Subcutaneous adipose tissue (tissue), 4 donors: ENCODE data around the gene MAP3K5. TPM values are rescaled to one million over a fixed set of nuclear protein-coding genes. Genes with fewer than 3 reads are reported as not detected.

ENCODE experiments used
- total RNA-seq, 4 donors: library from RNA; depleted of rRNA; stranded (reverse); fragments of >200 nt; gene quantifications; one replicate each; pipeline ENCODE4 v1.1.0, GENCODE V29; 2016
- TF ChIP-seq, protein P1 (sequence below): fragments of 450-650 bp; IDR thresholded peaks from one replicate; pipeline ENCODE4 v1.5.1; 2016; ENCODE audit warnings: low read depth, mild to moderate bottlenecking, control low read depth, antibody characterized with exemption, moderate library complexity

The MAP3K5 gene
- total RNA-seq, 4 donors from 2014 or later: 20.9 to 44.0 (median 37.1) TPM

DNA sequence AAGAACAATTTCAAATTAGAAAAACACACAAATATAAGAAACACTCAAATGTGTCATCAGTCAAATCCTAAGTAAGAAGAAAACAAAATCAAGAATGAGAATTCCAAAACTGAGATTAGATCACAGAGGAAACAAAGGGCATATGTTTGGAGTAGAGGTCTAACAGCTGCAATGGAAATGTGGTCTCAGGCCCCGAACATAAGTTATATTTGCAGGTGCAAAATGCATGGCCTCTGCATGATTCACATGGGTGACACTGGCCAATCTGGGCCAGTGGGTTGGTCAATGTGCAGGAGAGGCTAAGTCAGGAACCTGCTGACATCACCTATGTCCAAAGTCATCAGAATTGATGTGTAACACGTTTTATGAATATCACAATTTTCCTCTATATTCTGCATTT is 133.6 kb downstream of the MAP3K5 start:
- TF ChIP-seq, protein P1, sequence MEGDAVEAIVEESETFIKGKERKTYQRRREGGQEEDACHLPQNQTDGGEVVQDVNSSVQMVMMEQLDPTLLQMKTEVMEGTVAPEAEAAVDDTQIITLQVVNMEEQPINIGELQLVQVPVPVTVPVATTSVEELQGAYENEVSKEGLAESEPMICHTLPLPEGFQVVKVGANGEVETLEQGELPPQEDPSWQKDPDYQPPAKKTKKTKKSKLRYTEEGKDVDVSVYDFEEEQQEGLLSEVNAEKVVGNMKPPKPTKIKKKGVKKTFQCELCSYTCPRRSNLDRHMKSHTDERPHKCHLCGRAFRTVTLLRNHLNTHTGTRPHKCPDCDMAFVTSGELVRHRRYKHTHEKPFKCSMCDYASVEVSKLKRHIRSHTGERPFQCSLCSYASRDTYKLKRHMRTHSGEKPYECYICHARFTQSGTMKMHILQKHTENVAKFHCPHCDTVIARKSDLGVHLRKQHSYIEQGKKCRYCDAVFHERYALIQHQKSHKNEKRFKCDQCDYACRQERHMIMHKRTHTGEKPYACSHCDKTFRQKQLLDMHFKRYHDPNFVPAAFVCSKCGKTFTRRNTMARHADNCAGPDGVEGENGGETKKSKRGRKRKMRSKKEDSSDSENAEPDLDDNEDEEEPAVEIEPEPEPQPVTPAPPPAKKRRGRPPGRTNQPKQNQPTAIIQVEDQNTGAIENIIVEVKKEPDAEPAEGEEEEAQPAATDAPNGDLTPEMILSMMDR: no peak

DNA sequence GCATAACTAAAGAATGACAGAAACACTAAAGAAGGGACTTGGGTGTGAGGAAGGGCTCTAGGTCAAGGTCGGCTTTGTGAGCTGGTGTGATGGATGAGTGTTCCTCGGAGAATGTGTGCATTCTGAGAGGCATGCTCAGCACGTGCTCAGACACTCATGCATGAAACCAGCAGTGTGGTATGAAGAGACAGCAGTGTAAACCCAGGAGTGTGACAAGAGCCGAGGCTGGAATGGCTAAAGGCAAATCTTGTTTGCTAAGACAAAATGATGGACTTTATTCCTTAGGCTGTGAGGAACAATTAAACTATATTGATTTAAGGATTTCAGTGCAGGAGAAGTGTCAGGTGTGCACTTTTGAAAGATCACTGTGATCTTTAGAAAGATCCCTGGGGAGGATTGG is 134.6 kb downstream of the MAP3K5 start:
- TF ChIP-seq, protein P1: no peak

DNA sequence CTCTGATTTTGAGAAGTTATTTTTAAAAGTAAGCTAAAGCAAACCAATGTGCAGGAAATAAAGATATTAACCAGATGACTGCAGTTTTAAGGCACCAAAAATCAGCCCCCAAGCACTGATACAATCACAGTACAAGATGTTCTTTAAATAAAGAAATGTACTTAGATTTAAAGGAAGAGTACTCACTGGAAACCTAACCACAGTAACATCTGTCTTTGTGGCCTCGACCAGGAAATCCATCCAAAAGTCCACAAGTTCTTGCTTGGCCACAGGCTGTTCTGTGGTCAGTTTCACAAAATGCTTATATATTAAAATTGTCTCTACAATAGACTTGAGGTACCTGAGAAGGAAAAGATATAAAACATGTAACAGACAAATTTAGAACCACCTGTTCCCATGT is 136.2 kb downstream of the MAP3K5 start:
- TF ChIP-seq, protein P1: no peak

DNA sequence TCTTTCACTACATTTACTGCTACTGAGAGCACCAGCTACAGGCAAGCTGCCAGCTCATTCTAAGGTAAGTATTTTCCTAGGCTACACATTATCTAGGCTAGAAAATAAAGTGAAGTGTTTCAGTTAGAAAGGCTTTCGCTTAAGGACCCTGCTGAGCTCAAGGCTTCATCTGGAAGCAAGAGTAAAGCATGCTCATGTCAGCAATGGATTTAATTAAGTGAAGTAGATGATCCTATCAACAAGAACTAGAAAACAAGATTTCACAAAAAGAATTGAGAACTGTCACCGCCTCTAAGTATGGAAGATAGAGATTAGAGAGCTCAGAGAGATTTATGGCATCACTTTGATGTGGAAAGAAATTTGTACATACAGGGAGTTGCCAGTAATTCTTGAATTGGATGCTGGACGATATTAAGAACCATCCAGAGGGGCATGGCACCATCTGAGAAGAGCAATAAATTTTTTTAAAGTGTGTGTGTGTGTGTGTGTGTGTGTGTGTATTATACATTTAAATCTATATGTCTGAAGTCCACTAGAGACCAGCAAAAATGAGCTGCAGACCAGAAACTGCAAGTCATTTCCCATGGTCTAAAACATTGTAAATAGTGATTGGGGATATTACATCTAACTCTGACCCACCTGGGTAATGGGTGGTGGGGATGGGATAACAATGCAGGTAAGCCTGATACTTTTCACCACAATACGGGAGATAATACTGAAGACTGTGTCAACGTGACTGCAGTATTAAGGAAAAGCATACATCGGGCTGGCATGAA is 136.8 kb downstream of the MAP3K5 start:
- TF ChIP-seq, protein P1: no peak

- TF ChIP-seq, protein P1: no peak
Observed at GRCh38 chr6:136654086-136654485, 138.2 kb downstream of the MAP3K5 start.

GRCh38 chr6:136652656-136653055 is 139.6 kb downstream of the MAP3K5 start:
- TF ChIP-seq, protein P1: no peak

DNA sequence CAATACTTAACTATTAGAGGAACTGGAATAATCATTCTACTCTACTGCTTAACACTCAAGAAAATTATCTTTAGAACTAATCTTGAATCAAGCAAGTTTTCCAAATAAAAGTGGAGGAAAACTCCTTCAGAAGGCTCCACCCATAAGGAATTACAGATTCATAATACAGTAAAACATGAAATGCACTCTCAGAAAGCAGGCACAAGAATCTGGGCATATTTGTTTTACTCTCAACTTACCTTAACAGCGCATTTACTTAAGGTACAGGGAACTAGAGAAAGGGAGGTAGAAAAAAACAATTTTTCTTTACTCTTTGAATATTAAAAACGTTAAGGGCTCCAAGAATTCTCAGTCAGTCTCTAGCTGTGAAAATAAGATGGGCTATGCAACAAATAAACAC is 140.3 kb downstream of the MAP3K5 start:
- TF ChIP-seq, protein P1: no peak
